Measurements from ENCODE around the gene SLC1A3.

Gene SLC1A3

DNA sequence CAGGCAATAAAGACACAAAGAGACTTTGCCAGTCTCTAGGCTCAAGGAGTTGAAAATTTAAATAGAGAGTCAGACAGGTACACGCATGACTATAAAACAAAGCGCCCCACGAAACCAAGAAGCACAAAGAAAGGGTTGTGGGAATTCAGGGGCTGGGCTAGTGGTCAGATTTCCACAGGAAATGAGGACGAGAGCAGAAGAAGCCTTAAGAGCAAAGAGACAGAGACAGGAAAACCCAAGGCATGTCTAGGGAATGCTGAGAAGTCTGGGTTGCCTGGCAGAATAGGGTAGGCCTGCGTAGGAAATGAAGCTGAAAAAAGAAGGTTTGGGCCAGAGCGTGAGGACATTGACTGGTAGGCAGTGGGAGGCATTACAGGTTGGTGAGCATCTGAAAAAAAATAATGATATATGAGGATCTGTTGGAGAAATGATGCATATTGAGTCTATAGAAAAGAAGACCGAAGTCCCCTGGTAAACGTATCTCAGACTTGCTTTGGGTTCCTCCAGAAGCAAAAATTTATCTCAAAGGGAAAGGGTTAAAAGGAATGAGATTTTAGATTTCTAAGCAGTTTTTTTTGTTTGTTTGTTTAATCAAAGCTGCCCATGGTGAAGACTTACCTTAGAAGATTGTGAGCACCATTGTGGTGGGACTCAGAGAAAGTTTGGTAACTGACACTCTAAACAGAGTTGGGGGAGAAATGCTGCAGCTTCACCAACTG, 51.8 kb downstream of the SLC1A3 start:
- DNase-seq = no peak

DNA sequence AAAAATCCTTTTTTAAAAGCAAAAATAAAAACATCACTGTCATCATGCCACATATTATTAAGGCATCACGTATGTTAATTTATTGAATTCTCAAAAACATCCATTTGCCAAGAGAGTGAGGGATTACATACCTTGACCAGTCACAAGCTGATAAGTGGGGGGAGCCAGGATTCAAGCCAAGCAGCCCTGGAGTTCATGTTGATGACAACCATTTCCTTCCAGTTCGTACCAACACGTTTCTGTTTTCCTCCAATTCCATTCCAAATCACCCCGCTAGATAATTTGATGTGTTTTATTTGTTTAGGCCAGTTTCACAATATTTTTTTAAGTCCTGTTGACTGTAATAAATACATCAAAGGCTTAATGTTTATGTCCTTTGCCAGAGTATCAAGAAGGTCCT, 53.0 kb downstream of the SLC1A3 start:
- no peak for DNase-seq

DNA sequence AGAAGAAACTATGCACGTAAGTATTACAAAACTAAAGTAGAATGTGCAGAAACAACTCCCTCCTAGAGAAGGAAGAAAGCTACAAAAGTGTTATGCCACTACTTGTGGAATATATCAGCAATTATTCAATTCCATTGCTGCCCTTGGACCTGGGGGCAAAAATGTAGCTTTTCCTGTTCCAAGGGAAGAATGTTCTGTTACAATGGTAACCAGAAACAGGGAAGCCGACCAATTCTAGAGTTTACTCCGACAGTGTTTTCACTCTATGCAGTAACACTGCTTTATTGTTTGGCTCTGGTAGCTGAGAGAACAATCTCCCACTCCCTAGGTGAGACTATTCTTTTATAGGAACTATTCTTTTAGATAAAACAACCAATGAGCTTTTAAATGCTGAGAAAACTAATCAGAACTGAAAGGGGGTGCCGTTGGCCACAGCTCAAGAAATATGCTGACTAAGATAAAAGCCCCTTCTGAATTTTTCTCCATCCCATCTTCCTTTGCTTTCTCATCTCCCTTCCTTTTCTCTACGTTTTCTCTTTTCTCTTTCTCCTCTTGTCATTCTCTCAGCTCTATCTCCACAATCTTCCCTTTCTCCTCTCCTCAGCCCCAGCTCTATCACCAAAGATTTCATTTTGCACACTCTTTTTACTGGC, 54.1 kb downstream of the SLC1A3 start:
- DNase-seq = no peak

DNA sequence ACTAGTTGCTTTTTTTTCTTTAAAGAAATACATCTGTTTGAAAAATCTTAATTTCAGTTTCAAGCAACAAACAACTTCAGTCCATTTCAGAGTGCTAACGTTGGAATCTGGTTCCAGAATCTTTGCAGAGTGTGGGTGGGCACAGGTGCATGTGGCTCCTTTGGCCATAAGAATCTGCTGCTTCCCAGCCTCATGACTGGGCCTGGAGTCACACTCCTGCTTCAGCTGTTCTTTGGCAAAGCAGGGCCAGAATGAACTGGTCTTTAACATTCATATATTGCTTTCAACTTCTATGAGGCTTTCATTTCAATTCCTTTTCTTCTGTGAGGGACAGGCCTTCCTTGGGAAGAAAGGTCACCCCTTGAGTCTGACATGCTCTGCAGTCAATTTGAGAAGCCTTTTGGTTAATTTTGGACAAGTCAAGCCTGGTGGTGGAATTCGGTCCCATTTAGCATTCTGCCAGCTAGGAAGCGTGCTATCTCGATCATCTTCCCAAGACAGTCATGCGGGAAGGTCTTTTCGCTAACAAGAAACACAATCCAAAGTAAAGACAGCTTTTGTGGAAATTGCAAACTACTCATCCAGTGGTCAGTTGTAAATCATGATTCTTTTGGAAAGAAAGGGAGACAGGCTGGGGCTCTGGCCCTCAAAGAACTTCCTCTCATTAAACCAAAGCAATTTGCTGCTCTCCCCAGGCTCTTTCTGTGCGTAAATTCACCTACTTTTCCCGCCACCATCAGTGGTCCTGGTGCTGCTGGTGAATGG, 55.2 kb downstream of the SLC1A3 start:
- no peak for DNase-seq

DNA sequence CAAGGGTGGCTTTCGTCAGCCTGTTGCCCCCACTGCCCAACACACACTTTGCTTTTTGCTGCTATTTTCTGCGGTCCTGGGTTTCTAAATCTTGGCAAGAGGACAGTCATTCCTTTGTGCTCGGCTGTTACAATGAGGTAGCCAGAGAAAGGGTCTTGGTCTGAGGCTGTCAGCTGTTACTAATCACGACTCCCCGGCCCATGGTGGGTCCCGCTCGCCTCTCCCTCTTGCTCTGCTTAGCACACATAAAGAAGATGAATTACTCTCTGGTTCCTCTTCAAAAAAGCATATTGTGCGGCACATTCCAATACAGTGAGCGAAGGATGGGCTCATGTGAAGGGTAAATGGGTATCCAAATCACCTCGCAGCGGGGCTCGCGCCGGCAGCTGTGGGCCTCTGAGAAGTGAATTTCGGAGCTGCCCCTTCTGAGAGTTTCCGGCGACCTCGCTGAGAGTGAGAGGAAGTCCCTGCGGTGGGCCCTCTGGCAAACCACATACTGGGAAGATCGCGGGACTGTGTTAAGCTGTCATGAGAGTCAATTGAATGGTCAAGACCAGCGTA, 56.0 kb downstream of the SLC1A3 start:
- no peak for DNase-seq

DNA sequence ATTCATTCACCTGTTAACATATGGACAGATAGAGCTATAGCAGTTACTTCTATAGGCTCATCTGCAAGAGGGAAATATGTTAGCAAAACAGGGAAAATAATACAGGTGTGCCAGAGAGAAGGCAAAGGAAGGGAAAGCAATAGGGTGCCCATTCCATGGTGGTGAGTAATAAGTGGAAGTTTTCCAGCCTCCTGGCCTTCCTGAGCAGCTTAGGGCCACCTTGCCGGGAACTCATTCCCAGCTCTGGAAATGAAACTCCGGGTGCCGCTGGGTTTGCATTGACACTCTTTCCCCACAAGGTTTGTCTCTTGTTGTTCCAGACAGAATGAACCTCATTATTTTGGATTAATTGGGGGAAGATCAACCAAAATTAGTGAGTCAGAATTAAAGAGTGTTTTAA, 58.4 kb downstream of the SLC1A3 start:
- no peak for DNase-seq

DNA sequence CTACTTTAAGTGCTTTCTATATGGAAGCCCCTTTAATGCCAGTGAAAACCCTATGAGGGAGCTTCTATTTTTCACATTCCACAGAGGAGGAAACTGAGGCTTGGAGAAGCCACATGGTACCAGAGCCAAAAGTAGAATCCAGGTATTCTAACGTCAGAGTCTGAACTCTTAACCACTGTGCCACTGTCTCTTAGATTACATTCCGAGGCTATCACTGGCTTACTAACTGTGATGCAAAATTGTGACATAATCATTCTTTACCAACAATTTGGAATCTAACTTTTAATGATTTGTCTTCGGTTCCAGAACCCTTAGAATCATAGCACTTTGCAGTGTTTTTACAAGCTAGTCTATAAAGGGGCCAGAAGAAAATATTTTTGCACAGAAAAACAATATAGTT, 59.2 kb downstream of the SLC1A3 start:
- DNase-seq = no peak

DNA sequence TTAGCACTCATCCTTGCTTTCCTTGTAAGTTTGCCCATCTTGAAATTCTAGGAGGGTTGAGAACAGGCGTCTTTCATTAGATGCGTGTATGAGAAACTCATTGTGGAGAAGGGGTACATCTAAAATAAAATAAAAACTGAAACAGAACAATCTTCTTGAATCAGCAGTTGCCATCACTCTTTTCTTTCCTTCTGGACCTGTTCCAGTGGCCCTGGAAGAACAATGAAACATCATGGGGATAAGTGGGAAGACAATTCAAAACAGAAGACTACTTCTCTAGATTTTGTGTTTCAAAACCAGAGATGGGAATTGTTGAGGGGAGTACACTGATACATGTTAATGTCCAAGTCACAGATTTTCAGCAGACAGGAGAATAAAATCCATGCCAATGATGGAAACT, 59.9 kb downstream of the SLC1A3 start:
- no peak for DNase-seq

DNA sequence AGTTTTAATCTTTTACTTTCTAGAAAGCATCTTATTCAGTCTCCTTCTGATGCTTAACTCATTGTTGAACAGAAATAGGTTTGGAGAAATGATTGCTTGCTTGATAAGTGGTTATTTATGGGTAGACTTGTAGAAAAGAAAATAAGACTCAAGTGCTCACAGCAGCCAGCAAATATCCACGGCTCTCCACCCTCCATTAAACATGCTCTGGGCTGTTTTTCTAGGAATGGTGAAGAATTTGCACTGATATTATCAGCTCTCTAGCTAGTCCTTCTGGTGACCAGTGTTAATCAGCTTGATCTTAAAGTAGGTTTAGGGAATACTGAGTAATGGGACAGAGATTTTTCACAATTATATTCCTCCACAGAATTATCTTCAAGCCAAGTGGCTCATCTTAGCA, 60.6 kb downstream of the SLC1A3 start:
- DNase-seq = no peak

DNA sequence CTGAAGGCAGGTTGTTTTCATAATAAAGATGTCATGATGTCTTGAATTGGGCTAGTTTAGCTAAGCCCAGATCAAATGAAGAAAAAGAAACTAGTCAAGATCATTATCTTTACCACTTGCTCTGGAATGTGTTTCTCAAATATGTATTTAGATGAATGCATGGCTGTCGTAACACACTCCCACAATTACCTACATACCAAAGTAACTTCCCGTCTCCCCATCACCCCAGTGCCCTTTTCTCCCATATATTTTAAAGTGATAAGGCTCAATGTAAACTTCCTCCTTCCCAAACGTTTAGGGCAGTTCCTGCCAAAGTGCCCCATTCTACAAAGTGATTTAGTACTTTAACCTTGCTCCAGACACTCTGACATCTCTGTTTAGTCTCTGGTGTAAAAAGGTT, 61.4 kb downstream of the SLC1A3 start:
- no peak for DNase-seq

DNA sequence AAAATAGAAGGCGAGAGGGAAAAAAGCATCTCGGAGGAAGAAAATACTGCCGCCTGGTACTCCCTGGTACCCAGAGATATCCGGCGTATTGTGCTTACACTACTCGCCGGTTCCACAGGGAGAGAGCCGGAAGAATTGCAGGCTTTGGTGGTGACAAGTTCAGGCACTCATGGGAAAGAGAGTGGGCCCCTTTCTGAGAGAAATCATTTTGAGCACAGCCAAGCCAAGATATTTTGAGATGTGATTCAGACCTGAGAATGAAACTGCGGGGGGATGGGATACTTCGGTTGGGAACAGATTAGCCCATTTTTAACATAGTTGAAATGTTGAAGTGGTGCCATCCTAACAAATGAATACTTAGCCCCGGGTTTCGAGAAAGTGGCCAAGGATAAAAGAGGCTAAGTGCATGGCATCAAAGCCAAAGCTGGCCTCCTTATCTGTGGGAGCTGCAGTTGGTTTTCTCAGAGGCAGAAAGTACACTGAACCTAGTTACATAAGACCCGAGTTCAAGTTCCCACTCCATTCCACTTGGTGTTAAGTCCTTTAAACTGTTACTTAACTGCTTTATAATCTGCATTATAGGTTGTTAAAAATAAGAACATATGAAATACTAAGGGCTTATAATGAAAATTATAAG, 62.7 kb downstream of the SLC1A3 start:
- no peak for DNase-seq

DNA sequence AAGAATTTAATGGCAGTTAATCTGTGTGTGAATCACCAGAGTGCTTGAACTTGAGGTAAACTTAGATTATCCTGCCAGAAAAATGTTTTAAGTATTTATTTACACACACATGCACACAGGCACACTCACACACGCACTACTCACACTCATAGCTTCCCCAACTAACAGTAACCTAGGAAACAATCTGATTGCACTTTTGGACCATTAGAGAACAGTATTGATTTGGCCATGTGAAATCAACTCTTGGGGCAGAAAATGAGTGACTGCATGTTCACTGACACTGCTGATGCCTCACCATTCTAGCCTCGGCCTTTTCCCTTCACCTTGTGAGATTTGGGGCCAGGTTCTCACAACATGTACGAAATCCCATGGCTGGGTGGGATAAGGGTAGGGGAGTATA, 64.1 kb downstream of the SLC1A3 start:
- DNase-seq = no peak

DNA sequence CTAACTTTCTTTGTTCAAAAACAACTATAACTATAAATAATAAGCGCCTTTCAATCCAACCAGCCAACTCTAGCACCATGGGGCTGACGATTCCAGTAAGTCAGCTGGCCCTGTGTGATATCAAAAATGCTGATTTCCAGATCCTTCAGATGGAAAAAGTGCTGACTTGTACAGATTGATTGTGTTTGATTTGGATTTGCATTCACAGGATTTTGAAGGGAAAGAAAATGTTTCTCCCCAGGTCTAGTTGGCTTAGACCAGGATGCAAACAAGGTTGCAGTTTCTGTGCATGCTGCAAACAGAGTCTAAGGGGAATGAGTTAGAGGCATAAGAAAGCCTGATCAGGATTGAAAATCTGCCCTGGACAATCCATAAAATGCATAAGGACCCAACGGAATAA, 68.9 kb downstream of the SLC1A3 start:
- DNase-seq = no peak

DNA sequence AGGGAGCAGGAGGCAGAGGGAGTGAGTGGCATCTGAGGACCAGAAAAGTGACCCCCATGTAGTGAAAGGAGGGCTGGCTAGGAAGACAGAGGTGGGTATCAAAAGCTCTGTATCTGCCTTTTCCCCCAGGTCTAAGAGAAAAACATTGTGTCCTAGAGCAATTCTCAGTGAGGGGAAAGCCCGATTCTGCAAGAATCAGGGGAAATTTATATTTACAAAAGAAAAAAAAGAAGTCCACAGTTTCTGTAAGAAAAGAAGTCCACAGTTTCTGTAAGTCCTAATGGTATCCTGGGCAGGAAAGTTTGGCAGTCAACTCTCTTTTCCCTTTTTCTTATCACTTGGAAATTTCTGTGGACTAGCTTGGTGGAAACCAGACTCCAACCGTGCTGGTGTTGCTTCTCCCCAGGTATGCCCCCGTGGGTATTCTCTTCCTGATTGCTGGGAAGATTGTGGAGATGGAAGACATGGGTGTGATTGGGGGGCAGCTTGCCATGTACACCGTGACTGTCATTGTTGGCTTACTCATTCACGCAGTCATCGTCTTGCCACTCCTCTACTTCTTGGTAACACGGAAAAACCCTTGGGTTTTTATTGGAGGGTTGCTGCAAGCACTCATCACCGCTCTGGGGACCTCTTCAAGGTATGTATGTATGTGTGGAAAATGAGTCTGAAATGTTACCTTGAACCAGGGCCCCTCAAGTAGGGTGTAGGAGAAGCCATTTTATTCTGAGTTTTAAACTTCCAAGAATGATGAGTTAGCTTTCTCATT, 73.0 kb downstream of the SLC1A3 start:
- DNase-seq = no peak

DNA sequence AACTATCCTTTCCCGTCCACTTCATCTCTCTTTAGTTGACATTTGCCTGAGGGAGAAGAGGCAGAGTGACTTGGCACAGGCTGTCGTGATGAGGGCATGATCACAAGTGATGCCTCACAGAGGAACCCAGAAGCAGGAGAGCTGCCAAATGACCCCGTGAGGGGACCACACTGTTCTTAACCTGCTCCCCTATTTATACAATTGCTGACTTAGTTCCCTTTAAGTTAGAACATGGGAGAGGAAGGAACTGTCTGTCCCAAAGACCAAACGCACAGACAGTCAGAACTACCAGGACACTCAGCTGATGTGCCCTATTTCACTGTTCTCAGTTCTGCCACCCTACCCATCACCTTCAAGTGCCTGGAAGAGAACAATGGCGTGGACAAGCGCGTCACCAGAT, 73.7 kb downstream of the SLC1A3 start:
- no peak for DNase-seq

DNA sequence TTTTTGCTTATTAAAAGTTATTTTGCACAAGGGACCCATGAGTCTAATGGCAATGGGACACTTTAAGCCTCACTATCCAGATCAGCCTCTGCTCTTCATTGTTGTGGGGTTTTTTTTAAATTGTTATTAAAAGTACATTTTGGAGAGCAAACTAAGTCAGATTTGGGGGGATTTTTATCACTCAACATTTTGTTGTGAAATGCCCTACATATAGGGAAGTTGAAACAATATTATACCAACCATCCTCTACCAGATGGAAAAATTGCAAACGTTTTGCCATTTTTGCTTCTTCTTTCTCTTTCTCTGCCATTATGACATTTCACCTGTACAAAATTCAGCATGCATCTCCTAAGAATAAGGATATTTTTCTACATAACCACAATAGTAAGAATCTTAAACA, 75.3 kb downstream of the SLC1A3 start:
- no peak for DNase-seq

DNA sequence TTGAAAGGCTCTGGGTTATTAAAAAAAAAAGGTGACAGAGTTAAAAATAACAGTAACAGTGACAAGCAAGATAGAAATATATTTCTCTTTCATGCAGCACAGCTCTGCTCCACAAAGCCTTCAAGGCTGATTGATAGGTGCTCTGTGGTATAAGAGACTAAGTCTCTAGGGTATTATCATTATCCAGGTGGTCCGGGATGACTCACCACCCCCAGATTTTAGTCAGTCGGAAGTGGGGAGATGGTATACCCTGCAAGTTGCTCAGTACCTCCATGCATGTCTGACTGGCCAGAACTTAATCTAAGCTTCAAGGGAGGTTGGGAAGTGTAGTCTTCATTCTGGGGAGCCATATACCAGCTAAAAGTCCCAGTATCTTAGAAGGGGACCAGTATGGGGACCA, 76.1 kb downstream of the SLC1A3 start:
- no peak for DNase-seq

DNA sequence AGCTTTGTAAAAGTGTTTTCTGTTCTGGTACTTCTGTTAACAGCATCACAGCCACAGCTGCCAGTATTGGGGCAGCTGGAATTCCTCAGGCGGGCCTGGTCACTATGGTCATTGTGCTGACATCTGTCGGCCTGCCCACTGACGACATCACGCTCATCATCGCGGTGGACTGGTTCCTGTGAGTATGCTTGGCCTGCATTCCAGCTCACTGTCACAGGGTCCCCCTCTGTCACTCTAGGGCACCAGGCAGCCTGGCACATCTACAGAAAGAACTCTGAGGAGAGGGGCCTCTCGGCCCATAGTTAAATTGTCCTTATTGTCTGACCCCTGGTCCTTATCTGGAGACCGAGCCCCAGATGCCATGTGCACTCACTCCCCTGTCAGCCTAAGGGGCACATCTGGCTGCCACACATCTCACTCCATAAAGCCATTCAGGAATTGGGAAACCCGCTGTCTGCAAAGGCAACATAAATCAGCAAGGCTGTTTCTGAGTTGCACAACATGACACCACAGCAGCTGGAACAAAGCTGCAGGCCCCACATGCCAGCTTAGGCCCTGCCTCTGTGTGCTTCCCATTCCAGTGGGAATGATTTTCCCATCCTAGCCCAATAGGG, 77.5 kb downstream of the SLC1A3 start:
- no peak for DNase-seq

DNA sequence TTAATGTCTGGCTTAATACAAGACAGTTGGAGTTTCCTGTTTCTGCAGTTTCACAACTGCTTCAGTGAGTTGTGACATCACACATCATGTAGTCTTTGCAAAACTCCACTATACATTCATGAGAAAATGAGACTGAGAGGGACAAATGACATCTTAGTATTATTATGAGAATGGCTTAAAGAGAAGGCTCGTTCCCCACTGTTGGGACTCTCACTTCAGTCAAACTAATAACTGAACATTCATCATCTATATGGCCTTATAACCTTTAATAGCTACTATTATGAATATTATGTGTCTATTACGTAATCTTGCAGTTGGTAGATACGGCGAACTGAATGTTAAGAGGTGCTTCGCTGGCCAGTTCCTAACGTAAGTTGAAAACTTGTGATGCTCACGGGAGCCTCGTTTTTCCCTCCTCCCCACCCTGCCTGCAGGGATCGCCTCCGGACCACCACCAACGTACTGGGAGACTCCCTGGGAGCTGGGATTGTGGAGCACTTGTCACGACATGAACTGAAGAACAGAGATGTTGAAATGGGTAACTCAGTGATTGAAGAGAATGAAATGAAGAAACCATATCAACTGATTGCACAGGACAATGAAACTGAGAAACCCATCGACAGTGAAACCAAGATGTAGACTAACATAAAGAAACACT, 79.4 kb downstream of the SLC1A3 start:
- DNase-seq = no peak

DNA sequence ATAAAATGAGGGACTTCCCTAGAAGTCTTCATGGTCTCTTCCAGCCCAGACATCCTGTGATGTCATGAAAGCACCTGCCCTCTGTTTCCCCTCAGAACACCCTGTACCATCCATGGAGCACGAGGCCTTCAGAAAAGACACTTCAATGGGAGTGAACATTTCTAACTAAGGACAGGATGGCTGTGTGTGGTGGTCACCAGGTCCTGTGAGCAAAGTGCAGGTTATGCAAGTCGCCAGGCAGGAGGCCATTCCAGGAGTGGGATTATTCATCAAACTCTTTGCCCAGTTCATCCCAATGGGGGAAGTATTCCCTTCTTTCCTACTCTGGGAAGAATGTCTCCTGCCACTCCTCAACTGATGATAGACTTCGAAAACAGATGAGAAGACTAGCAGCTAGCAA, 80.5 kb downstream of the SLC1A3 start:
- no peak for DNase-seq

DNA sequence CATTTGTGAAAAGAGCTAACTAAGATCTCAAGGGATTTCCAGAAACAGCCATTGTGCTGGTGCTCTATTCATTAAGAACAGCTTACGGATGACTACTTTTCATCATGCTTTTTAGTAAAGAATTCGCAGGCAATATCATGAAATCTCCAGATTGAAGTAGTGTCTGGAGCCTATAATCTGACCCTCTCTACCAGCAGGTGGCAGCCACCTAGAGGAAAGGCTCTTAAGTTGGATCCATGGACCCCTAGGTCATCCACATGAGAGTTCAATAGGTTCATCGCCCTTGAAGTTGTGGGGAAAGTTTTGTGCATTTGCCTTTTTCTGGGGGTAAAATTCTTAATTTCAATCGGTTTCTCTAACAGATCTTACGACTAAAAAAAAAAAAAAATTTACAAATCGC, 82.3 kb downstream of the SLC1A3 start:
- no peak for DNase-seq

DNA sequence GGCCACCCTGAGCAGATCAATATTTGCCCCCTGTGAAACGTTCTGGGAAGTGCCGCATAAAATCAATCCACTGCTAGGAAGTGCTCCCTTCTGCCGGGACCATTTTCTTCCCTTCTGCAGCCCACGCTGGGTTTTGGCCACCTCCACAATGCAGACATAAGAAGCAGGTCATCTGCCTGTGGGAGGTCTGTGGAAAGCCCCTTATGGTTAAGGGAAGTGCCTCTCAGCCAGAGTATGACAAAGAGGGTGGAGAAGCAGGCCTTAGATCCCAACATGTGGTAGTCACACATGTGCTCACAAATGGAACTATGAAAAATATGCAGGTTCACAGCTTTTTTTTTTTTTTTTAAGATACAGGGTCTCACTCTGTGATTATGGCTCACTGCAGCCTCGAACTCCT, 82.8 kb downstream of the SLC1A3 start:
- DNase-seq = no peak

Measured in activated CD4-positive, CD25-positive, alpha-beta regulatory T cell treated with anti-CD3 and anti-CD28 coated beads, Interleukin-2, amount 50 U/mL, for 72 hours (primary cell).